AG04450 (cell line): ENCODE results near the gene ATP9B. TPM values are rescaled to one million over a fixed set of nuclear protein-coding genes. Genes with fewer than 3 reads are reported as not detected.
A peak's percentile ranks its signal among the peaks of the same experiment; 100 is the strongest.

Experiments
- CTCF ChIA-PET: fragments of 300-600, 350-600 bp; formaldehyde crosslinking; extraction: SDS; loops from one replicate; lab custom pipeline; 2022; ENCODE audit warnings: antibody characterized with exemption, inconsistent platforms; lab: Charles Lee
- POLR2A ChIA-PET: fragments of 350-600 bp; formaldehyde crosslinking; extraction: SDS; loops from one replicate; lab custom pipeline; 2021; ENCODE audit warnings: antibody characterized with exemption, inconsistent platforms; lab: Yijun Ruan, JAX
- DNase-seq: peaks from one replicate; pipeline ENCODE4 v3.0.0-alpha.2; 2011; ENCODE audit warnings: low read depth, low spot score
- H3K27ac ChIP-seq: one replicate; pipeline ENCODE4 v1.5.1; 2012; ENCODE audit warnings: low read depth, low read length, control low read depth
- H3K27me3 ChIP-seq: one replicate; pipeline ENCODE4 v1.6.0; 2012; ENCODE audit warnings: low read length; ENCODE audit not compliant: control insufficient read depth, insufficient read depth
- H3K4me3 ChIP-seq: 2 replicates; pipeline ENCODE4 v1.5.1; 2011; ENCODE audit warnings: mild to moderate bottlenecking, low read depth, low read length, control low read depth
- H3K9me3 ChIP-seq: 2 replicates; pipeline ENCODE4 v1.5.1; 2012; ENCODE audit warnings: low read length; ENCODE audit not compliant: control insufficient read depth, insufficient read depth
- CTCF ChIP-seq: IDR thresholded peaks from 2 replicates; pipeline ENCODE4 v1.5.1; 2011; ENCODE audit warnings: low read depth, low read length, control low read depth, inconsistent platforms
- polyA plus RNA-seq: library from polyadenylated mRNA; depleted of rRNA; stranded (reverse); fragments of >200 nt; gene quantifications from 2 replicates; pipeline ENCODE4 v1.2.3, GENCODE V29; 2011

ATP9B gene
- polyA plus RNA-seq, 1 experiment = 18.1 TPM

- no peak for DNase-seq
- peaks cover 34% of the 10 kb centered on the region for H3K27me3 ChIP-seq
- no peaks in the 10 kb centered on the region; the same call in 1 of the 2 replicates for H3K9me3 ChIP-seq
- no peak for TF ChIP-seq CTCF
- no peak overlapping the region for H3K4me3 ChIP-seq
- POLR2A ChIA-PET = no interaction called here
- no peak overlapping the region for H3K27ac ChIP-seq
- CTCF ChIA-PET = interaction anchor here (2.2 kb wide), 1 partner anchor 9 kb away, joined by 7 read pairs; no protein-coding TSS in a partner anchor
These were observed 318.4 kb downstream of the ATP9B start for GRCh38 chr18:79387615-79388014.

- H3K27me3 ChIP-seq = peaks cover 39% of the 10 kb centered on the region
- H3K4me3 ChIP-seq = no peak overlapping the region
- H3K27ac ChIP-seq = no peak overlapping the region
- CTCF ChIA-PET = interaction anchor here (2.2 kb wide), 1 partner anchor 9 kb away, joined by 7 read pairs; no protein-coding TSS in a partner anchor
- no peak for DNase-seq
- H3K9me3 ChIP-seq = no peaks in the 10 kb centered on the region; the same call in 1 of the 2 replicates
- POLR2A ChIA-PET = no interaction called here
- no peak for TF ChIP-seq CTCF
These were observed 318.8 kb downstream of the ATP9B start for GRCh38 chr18:79388043-79388442.

- POLR2A ChIA-PET = no interaction called here
These were observed 320.5 kb downstream of the ATP9B start for GRCh38 chr18:79389689-79390088.

GRCh38 chr18:79392226-79392625, 323.0 kb downstream of the ATP9B start:
- no peaks in the 10 kb centered on the region; the same call in 1 of the 2 replicates for H3K9me3 ChIP-seq
- peaks cover 48% of the 10 kb centered on the region for H3K27me3 ChIP-seq
- H3K27ac ChIP-seq = no peak overlapping the region
- no peak for DNase-seq
- no peak overlapping the region for H3K4me3 ChIP-seq
- no peak for TF ChIP-seq CTCF
- ChIA-PET CTCF (interaction anchor here (0.6 to 2.8 kb wide), 3 partner anchors 11 to 222 kb away, joined by 3 to 19 read pairs (median 15); no protein-coding TSS in a partner anchor), POLR2A (no interaction called here)

More at GRCh38 chr18:79389689-79390088, 320.5 kb downstream of the ATP9B start:
- Histone ChIP-seq H3K4me3 (no peak overlapping the region), H3K9me3 (no peaks in the 10 kb centered on the region; the same call in 1 of the 2 replicates), H3K27ac (no peak overlapping the region), H3K27me3 (peaks cover 39% of the 10 kb centered on the region)
- CTCF ChIA-PET = interaction anchor here (1.0 to 2.8 kb wide), 2 partner anchors 8 to 255 kb away, joined by 5 to 19 read pairs; no protein-coding TSS in a partner anchor
- no peak for DNase-seq
- no peak for TF ChIP-seq CTCF

GRCh38 chr18:79393181-79393634, 324.0 kb downstream of the ATP9B start:
- POLR2A ChIA-PET = interaction anchor here (0.5 kb wide), 1 partner anchor 34 kb away, joined by 3 read pairs; no protein-coding TSS in a partner anchor
- H3K27me3 ChIP-seq = peaks cover 48% of the 10 kb centered on the region
- no peaks in the 10 kb centered on the region; the same call in 1 of the 2 replicates for H3K9me3 ChIP-seq
- H3K27ac ChIP-seq = peak overlapping the region; percentile 11
- no peak for DNase-seq
- H3K4me3 ChIP-seq = peak overlapping the region; percentile 52
- CTCF ChIA-PET = interaction anchor here (2.0 kb wide), 1 partner anchor 13 kb away, joined by 15 read pairs; no protein-coding TSS in a partner anchor
- no peak for TF ChIP-seq CTCF
